Liver (tissue), 9 donors: ENCODE measurements around the gene RBM33. TPM values are rescaled to one million over a fixed set of nuclear protein-coding genes. Genes with fewer than 3 reads are reported as not detected.

Source experiments
- DNase-seq: peaks from one replicate; pipeline ENCODE4 v3.0.0-alpha.2; 2017; ENCODE audit warnings: low spot score
- H3K27ac ChIP-seq, 2 donors: one replicate each; pipeline ENCODE4 v1.7.0; 2013; ENCODE audit warnings: inconsistent platforms in 2 of 2, low read length in 2 of 2, control low read depth in 1 of 2, low read depth in 1 of 2, mild to moderate bottlenecking in 1 of 2
- H3K27me3 ChIP-seq, 4 donors: one replicate each; pipeline versions ENCODE4 v1.6.1 to v1.7.0; 2013; ENCODE audit warnings: low read length in 3 of 4, inconsistent platforms in 1 of 4, mild to moderate bottlenecking in 1 of 4, moderate library complexity in 1 of 4; ENCODE audit not compliant: control insufficient read depth in 4 of 4, insufficient read depth in 4 of 4
- H3K36me3 ChIP-seq, 4 donors: one replicate each; pipeline versions ENCODE4 v1.6.1 to v1.7.0; 2013; ENCODE audit warnings: low read length in 3 of 4, mild to moderate bottlenecking in 3 of 4, low read depth in 1 of 4, moderate library complexity in 1 of 4; ENCODE audit not compliant: control insufficient read depth in 4 of 4, insufficient read depth in 3 of 4
- H3K4me1 ChIP-seq, 4 donors: one replicate each; pipeline versions ENCODE4 v1.6.1 to v1.7.0; 2013; ENCODE audit warnings: low read length in 3 of 4, mild to moderate bottlenecking in 3 of 4, moderate library complexity in 1 of 4; ENCODE audit not compliant: control insufficient read depth in 4 of 4, insufficient read depth in 4 of 4
- H3K4me3 ChIP-seq, 3 donors: one replicate each; pipeline versions ENCODE4 v1.6.1 to v1.7.0; 2013; ENCODE audit warnings: low read length in 3 of 3, control low read depth in 1 of 3, low read depth in 1 of 3, mild to moderate bottlenecking in 1 of 3
- H3K9ac ChIP-seq, 2 donors: one replicate each; pipeline ENCODE4 v1.7.0; 2013; ENCODE audit warnings: low read length in 2 of 2, mild to moderate bottlenecking in 2 of 2, moderate library complexity in 2 of 2, control low read depth in 1 of 2, low read depth in 1 of 2
- H3K9me3 ChIP-seq, 4 donors: one replicate each; pipeline versions ENCODE4 v1.6.1 to v1.7.0; 2013; ENCODE audit warnings: low read length in 3 of 4; ENCODE audit not compliant: control insufficient read depth in 4 of 4
- ATF3 ChIP-seq: IDR thresholded peaks from 2 replicates; pipeline ENCODE4 v1.6.1; 2016; ENCODE audit warnings: antibody characterized with exemption
- EGR1 ChIP-seq, 2 donors: IDR thresholded peaks; 2 replicates each; pipeline ENCODE4 v1.6.1; 2016 to 2018; ENCODE audit warnings: antibody characterized with exemption in 2 of 2, low read depth in 2 of 2
- FOXA1 ChIP-seq: IDR thresholded peaks from 2 replicates; pipeline ENCODE4 v1.6.1; 2016; ENCODE audit warnings: antibody characterized with exemption
- FOXA2 ChIP-seq: IDR thresholded peaks from 2 replicates; pipeline ENCODE4 v1.6.1; 2016; ENCODE audit warnings: antibody characterized with exemption
- HNF4A ChIP-seq, 2 donors: conservative IDR thresholded peaks; 2 replicates each; pipeline ENCODE4 v1.6.1; 2016; ENCODE audit warnings: antibody characterized with exemption in 2 of 2, mild to moderate bottlenecking in 2 of 2
- HNF4G ChIP-seq: IDR thresholded peaks from 2 replicates; pipeline ENCODE4 v1.6.1; 2016; ENCODE audit warnings: antibody characterized with exemption
- JUND ChIP-seq, 2 donors: IDR thresholded peaks; 2 replicates each; pipeline ENCODE4 v1.6.1; 2016; ENCODE audit warnings: antibody characterized with exemption in 2 of 2
- NR2F2 ChIP-seq: IDR thresholded peaks from 2 replicates; pipeline ENCODE4 v1.6.1; 2016; ENCODE audit warnings: antibody characterized with exemption
- RAD21 ChIP-seq, 2 donors: IDR thresholded peaks; 2 replicates each; pipeline ENCODE4 v1.6.1; 2016; ENCODE audit warnings: antibody characterized with exemption in 2 of 2, mild to moderate bottlenecking in 2 of 2
- RXRA ChIP-seq, 2 donors: IDR thresholded peaks; 2 replicates each; pipeline ENCODE4 v1.6.1; 2017 to 2018; ENCODE audit warnings: antibody characterized with exemption in 2 of 2, mild to moderate bottlenecking in 1 of 2
- SP1 ChIP-seq: IDR thresholded peaks from 2 replicates; pipeline ENCODE4 v1.6.1; 2018; ENCODE audit warnings: antibody characterized with exemption, mild to moderate bottlenecking
- TAF1 ChIP-seq: conservative IDR thresholded peaks from 2 replicates; pipeline ENCODE4 v1.6.1; 2016; ENCODE audit warnings: antibody characterized with exemption, mild to moderate bottlenecking
- YY1 ChIP-seq: IDR thresholded peaks from 2 replicates; pipeline ENCODE4 v1.6.1; 2016; ENCODE audit warnings: antibody characterized with exemption, mild to moderate bottlenecking
- ZBTB33 ChIP-seq: IDR thresholded peaks from 2 replicates; pipeline ENCODE4 v1.6.1; 2016; ENCODE audit warnings: antibody characterized with exemption
- WGBS: extraction: QIAGEN DNeasy Blood & Tissue Kit; methylation state at CpG from one replicate; pipeline ENCODE4 v1.1.7; 2013; 5-methylcytosine and 5-hydroxymethylcytosine counted together
- polyA plus RNA-seq, 2 donors: library from polyadenylated mRNA; stranded (reverse) in 1 of 2; unstranded in 1 of 2; fragments of 200-250 nt in 1 of 2; fragments of >200 nt in 1 of 2; fragmentation: Nextera tagmentation in 1 of 2; extraction: Ambion mirVana in 1 of 2; gene quantifications; one replicate each; pipeline versions ENCODE4 v1.2.1 to v1.2.3, GENCODE V29; 2013 to 2015
- total RNA-seq, 2 donors: library from RNA; depleted of rRNA; stranded (reverse); fragments of >200 nt; gene quantifications; one replicate each; pipeline ENCODE4 v1.2.3, GENCODE V29; 2014
- TF ChIP-seq, protein P1 (sequence below): IDR thresholded peaks from 2 replicates; pipeline ENCODE4 v1.6.1; 2016; ENCODE audit warnings: antibody characterized with exemption
- TF ChIP-seq, protein P2 (sequence below): fragments of 150-350 bp; IDR thresholded peaks from 2 replicates; pipeline ENCODE4 v1.5.1; 2017; ENCODE audit warnings: improper control_type of control experiment, low read depth, low read length; ENCODE audit not compliant: missing input control
- donor health status: healthy.
- donor health status: healthy.
- donor health status: healthy.
- donor health status: healthy.
- donor health status: healthy.

Gene RBM33
- total and polyA plus RNA-seq, 4 donors: 7.8 to 48.9 (median 28.2) TPM

GRCh38 chr7:155706376-155706775, 61.9 kb downstream of the RBM33 start (continued):
- TF ChIP-seq ZBTB33 (no peak), RXRA (IDR thresholded peaks at IDR 0.05) (no peak), HNF4G (no peak), FOXA2 (no peak)

DNA sequence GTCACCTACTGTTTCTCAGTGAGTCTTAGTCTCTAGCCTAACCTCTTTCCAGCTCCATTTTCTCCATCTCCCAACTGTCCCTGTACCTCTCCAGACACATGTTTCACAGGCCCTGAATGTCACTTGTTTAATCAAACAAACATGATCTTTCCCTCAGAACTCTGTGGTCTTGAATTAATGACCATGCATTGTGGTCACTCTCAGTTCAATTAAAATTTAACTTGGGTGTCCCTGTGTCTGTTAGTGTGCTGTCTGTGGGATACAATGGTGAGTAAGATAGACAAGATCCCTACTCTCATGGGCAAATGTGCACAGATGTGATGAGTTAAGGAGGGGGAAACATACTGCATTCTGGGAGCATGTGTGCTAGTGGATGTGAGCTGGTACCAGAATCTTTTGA, 65.0 kb downstream of the RBM33 start:
- no peak for DNase-seq
- Histone ChIP-seq H3K9ac (no peak overlapping the region), H3K4me3 (no peak overlapping the region), H3K9me3 (no peaks in the 10 kb centered on the region), H3K27ac (no peak overlapping the region), H3K4me1 (peaks cover 7 to 35% (median 16%) of the 10 kb centered on the region in 4 donors), H3K27me3 (no peaks in the 10 kb centered on the region), H3K36me3 (peaks cover 6 to 38% (median 31%) of the 10 kb centered on the region in 4 donors)
- TF ChIP-seq EGR1 (IDR thresholded peaks at IDR 0.05; ENCODE audit: low read depth in 2 of 2) (no peak), ATF3 (no peak), RXRA (IDR thresholded peaks at IDR 0.05) (peak; percentile 45 to 83), HNF4A (conservative IDR thresholded peaks at IDR 0.05) (peak in 1 of 2 donors; percentile 56), YY1 (peak; percentile 48), NR2F2 (no peak), SP1 (peak; percentile 18), RAD21 (IDR thresholded peaks at IDR 0.05) (no peak), JUND (IDR thresholded peaks at IDR 0.05) (no peak)
- TF ChIP-seq, protein P1, sequence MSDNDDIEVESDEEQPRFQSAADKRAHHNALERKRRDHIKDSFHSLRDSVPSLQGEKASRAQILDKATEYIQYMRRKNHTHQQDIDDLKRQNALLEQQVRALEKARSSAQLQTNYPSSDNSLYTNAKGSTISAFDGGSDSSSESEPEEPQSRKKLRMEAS: peak; percentile 58

DNA sequence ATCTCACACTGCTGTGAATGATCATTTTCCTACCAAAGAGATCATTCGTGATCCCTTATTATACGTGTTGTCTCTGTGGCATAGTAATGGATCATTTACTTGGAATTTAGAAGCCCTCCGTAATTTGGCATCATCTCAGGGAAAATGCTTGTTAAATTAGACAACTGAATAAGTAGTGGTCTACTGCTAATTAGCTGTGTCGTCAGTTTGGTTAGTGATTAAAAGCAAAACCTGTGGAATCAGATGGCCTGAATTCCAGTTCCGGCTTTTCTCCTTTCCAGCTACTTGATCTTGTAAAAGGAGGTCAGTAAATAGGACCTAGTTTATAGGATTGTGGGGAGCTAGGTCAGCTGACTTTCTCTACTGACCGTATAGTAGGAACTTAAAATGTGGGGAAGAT, 65.6 kb downstream of the RBM33 start:
- no peak for TF ChIP-seq HNF4G
- TF ChIP-seq JUND (IDR thresholded peaks at IDR 0.05): no peak
- no peak for TF ChIP-seq ATF3
- TF ChIP-seq FOXA2: no peak
- TF ChIP-seq YY1: no peak
- no peak for TF ChIP-seq ZBTB33
- TF ChIP-seq NR2F2: no peak
- TF ChIP-seq, protein P2, sequence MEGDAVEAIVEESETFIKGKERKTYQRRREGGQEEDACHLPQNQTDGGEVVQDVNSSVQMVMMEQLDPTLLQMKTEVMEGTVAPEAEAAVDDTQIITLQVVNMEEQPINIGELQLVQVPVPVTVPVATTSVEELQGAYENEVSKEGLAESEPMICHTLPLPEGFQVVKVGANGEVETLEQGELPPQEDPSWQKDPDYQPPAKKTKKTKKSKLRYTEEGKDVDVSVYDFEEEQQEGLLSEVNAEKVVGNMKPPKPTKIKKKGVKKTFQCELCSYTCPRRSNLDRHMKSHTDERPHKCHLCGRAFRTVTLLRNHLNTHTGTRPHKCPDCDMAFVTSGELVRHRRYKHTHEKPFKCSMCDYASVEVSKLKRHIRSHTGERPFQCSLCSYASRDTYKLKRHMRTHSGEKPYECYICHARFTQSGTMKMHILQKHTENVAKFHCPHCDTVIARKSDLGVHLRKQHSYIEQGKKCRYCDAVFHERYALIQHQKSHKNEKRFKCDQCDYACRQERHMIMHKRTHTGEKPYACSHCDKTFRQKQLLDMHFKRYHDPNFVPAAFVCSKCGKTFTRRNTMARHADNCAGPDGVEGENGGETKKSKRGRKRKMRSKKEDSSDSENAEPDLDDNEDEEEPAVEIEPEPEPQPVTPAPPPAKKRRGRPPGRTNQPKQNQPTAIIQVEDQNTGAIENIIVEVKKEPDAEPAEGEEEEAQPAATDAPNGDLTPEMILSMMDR: no peak
- TF ChIP-seq, protein P1: no peak
- no peak for TF ChIP-seq FOXA1
- TF ChIP-seq TAF1: no peak
- TF ChIP-seq EGR1 (IDR thresholded peaks at IDR 0.05; ENCODE audit: low read depth in 2 of 2): no peak
- no peak for TF ChIP-seq RXRA (IDR thresholded peaks at IDR 0.05)
- Histone ChIP-seq H3K4me1 (peaks cover 11 to 41% (median 22%) of the 10 kb centered on the region in 4 donors), H3K27me3 (no peaks in the 10 kb centered on the region), H3K9me3 (no peaks in the 10 kb centered on the region), H3K9ac (no peak overlapping the region), H3K27ac (no peak overlapping the region), H3K4me3 (no peak overlapping the region), H3K36me3 (peaks cover 6 to 38% (median 32%) of the 10 kb centered on the region in 4 donors)
- WGBS: 92% methylated on average over 6 of the region's 6 CpGs
- no peak for DNase-seq
